Measurements from ENCODE around the gene LRCH3.
"Not testable (repeated sequence)": the region's sequence is repeated elsewhere in the genome, so short reads cannot be mapped to it uniquely, and the experiment has no call there.

The LRCH3 gene

GRCh38 chr3:197888511-197888910 lies 97.5 kb downstream of the LRCH3 start:
- no peak for DNase-seq

- no peak for DNase-seq
Observed at GRCh38 chr3:197889204-197889930, 98.3 kb downstream of the LRCH3 start.

DNA sequence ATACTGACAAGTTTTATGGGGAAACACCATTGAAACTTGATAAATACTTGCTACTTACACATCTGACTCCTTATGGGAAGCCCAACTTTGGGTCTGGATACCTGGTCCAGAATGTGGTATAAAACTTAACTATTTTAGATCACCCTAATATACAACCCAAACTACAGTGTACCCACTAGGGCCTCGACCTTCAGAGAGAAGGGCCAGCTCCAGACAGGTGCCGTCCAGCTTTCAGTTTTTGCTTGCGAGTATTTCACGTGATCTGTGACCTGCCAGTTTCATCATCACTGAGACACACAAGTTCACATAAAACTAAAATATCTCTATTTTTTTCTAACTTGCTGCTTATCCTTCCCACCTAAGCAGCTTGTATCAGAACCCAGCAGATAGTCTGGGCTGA lies 99.6 kb downstream of the LRCH3 start:
- no peak for DNase-seq

GRCh38 chr3:197892162-197892561 lies 101.1 kb downstream of the LRCH3 start:
- no peak for DNase-seq

DNA sequence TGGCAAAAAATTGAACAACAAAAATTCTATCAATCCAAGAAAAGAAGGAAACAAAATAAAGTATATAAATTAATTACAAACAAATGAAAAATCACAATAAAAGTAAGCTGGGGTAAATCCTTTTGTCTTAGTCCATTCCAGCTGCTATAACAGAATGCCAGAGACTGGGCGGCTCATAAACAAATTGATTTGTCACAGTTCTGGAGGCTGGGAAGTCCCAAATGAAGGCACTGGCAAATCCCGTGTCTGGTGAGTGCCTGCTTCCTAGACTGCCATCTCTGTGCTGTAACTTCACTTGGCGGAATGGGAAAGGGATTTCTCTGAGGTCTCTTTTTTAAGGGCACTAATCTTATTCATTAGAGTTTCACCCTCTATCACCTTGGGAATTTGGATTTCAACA lies 105.4 kb downstream of the LRCH3 start:
- DNase-seq = no peak

GRCh38 chr3:197899833-197900478 lies 108.9 kb downstream of the LRCH3 start:
- DNase-seq = no peak

DNA sequence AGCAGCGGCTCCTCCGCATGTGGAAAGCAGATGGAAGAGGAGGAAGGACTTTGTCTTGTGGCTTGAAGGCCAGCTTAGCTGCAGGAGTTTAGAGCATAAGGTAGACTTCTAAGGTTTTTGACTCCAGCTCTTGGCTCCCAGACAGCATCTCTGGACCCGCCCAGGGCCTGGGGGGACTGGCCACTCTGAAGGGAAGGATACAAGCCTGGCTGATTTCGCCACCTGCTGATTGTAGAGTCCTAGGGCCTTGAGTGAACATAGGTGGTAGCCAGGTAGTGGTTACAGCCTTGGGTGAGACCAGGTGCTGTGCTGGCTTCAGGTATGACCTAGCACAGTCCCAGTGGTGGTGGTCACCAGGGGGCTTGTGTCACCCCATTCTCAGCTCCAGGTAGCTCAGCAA lies 110.6 kb downstream of the LRCH3 start:
- no peak for DNase-seq

GRCh38 chr3:197906023-197906849 lies 115.2 kb downstream of the LRCH3 start:
- peak; percentile 79 for DNase-seq

GRCh38 chr3:197906850-197907187 lies 115.8 kb downstream of the LRCH3 start:
- DNase-seq = no peak

DNA sequence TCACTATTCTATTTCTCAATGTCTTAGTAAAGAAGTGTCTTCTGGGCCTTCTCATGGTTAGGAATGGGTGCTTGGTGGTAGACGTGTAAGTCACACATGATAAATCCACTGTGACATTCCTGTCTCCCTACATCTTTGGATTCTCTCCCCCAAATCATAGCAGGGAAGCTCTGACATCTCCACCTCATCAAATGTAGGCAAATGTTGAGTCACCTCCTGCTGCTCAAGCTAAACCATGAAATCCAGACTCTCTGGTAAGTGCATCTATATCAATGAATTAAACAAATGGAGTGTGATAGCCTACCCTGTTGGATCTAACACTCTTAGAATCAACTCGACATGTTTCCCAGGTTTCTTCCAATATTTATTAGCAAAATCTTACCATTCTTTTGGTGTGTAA lies 116.1 kb downstream of the LRCH3 start:
- DNase-seq = no peak

- DNase-seq = not testable (repeated sequence)
Observed at GRCh38 chr3:197908550-197908949, 117.5 kb downstream of the LRCH3 start.

DNA sequence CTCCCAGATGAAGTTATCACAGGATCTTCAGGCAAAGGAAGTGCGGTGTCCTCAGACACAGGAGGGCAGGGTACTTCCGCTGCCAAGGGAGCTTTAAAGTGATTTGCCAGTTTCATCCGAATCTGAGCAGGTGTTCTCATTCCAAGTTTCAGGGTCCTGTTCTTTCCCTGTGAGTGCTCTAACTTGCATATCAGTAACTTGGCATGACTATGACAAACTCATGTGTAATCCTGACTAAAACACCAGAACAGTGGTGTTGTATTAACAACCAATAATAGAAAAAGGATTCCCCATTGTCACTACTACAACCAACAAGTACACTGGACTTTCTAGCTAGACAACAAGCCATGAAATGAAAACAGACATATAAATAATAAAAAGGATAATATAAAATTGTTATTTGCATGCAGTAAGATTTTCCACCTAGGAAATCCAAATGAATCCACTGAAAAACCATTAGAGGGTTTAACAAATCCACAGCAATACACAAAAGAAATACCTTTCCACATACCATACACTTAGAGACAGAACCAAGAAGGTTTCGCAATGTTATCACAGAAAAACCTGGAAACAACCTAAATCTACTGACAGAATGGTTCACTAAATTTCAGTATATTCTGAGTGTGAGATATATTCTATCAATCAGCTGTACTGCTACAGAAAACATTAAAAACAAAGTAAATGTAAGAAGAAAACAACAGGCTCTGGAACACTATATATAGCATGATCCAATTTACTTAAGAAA lies 118.1 kb downstream of the LRCH3 start:
- DNase-seq = no peak

- no peak for DNase-seq
Observed at GRCh38 chr3:197912741-197913476, 121.9 kb downstream of the LRCH3 start.

- DNase-seq = no peak
Observed at GRCh38 chr3:197913641-197914380, 122.8 kb downstream of the LRCH3 start.

- not testable (repeated sequence) for DNase-seq
Observed at GRCh38 chr3:197921429-197922275, 130.6 kb downstream of the LRCH3 start.

DNA sequence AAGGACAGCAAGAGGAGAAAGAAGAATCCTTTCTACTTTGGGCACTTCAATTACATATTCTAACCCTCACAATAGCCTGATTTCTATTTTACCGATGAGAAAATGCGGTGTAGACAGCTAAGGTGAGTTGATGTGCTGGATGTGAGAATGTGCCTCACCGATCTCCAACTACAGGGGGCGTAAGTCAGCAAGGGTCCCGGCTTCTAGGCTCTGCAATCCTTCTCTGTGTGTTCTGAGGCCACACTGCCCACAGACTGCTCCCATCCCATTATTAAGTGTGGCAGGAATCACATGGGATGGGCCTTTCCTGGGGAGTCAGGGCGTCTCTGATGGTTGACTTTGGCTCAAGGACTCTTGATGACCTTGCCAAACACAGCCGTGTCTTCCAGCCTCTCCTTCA lies 135.4 kb downstream of the LRCH3 start:
- DNase-seq = no peak

GRCh38 chr3:197927578-197927977 lies 136.5 kb downstream of the LRCH3 start:
- DNase-seq = not testable (repeated sequence)

DNA sequence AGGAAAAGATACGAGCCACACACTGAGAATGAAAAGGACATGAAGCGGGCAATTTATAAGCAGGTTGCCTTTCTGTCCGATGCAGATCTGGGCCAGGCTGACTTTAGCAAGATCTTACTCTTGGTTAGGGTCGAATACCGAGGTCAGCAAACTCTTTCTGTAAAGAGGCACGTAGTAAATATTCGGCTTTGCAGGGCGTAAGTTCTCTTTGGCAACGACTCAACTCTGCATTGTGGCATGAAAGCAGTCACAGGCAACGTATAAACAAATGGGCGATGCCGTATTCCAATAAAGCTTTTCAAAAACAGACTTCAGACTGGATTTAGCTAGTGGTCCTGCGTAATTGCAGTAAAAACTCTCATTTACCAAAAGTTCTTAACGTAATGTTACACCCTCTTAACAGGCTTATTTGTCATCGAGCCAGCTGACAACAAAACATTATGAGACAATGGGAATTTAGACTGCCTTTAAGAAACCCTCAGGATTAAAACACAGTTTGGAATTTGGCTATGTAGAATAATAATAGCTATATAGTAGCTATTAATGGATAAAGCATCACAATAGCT lies 145.8 kb downstream of the LRCH3 start:
- DNase-seq = no peak

All from CD4-positive, alpha-beta T cell treated with Interleukin-6 for 4 hours (primary cell).